ENCODE results near the gene TCF4. TPM values are rescaled to one million over a fixed set of nuclear protein-coding genes. Genes with fewer than 3 reads are reported as not detected.
A peak's percentile ranks its signal among the peaks of the same experiment; 100 is the strongest.

TCF4 gene
- total and polyA plus RNA-seq, 4 donors: 14.3 to 356 (median 73.0) TPM

GRCh38 chr18:55375930-55376329 lies 212.1 kb downstream of the TCF4 start:
- DNase-seq (no peak), ATAC-seq (ENCODE audit: insufficient read depth, low FRiP score) (no peak)
- Histone ChIP-seq H3K4me3 (no peak overlapping the region), H3K27me3 (ENCODE audit: control insufficient read depth in 3 of 3, insufficient read depth in 3 of 3, low read length in 2 of 3) (no peaks in the 10 kb centered on the region), H3K9ac (ENCODE audit: insufficient read depth in 1 of 2, low read length in 2 of 2) (no peak overlapping the region), H3K36me3 (ENCODE audit: control insufficient read depth in 4 of 4, insufficient read depth in 4 of 4, low read length in 4 of 4) (peaks cover 0 to 3% (median 1%) of the 10 kb centered on the region in 4 donors), H3K4me1 (ENCODE audit: control insufficient read depth in 5 of 5, insufficient read depth in 5 of 5, low read length in 5 of 5) (peaks cover 0 to 2% (median 0%) of the 10 kb centered on the region in 5 donors), H3K27ac (ENCODE audit: low read depth in 1 of 2, low read length in 1 of 2) (no peak overlapping the region), H3K9me3 (ENCODE audit: control insufficient read depth in 4 of 4, insufficient read depth in 3 of 4, low read length in 3 of 4) (peaks cover 0 to 1% (median 0%) of the 10 kb centered on the region in 4 donors)
- WGBS, 2 donors: 92 to 96% methylated on average over 5 of the region's 5 CpGs
- no peak for TF ChIP-seq CTCF (IDR thresholded peaks at IDR 0.05; ENCODE audit: control extremely low read depth, extremely low read depth)

GRCh38 chr18:55374741-55375140 lies 213.3 kb downstream of the TCF4 start:
- H3K9ac ChIP-seq (ENCODE audit: insufficient read depth in 1 of 2, low read length in 2 of 2): no peak overlapping the region
- WGBS, 2 donors: 94 to 99% methylated on average over 1 of the region's 1 CpG

GRCh38 chr18:55372209-55372608 lies 215.8 kb downstream of the TCF4 start:
- 86 to 89% methylated on average over 2 of the region's 2 CpGs for WGBS, 2 donors
- Histone ChIP-seq H3K4me3 (no peak overlapping the region), H3K27me3 (ENCODE audit: control insufficient read depth in 3 of 3, insufficient read depth in 3 of 3, low read length in 2 of 3) (no peaks in the 10 kb centered on the region), H3K9ac (ENCODE audit: insufficient read depth in 1 of 2, low read length in 2 of 2) (no peak overlapping the region), H3K9me3 (ENCODE audit: control insufficient read depth in 4 of 4, insufficient read depth in 3 of 4, low read length in 3 of 4) (no peaks in the 10 kb centered on the region), H3K27ac (ENCODE audit: low read depth in 1 of 2, low read length in 1 of 2) (no peak overlapping the region), H3K4me1 (ENCODE audit: control insufficient read depth in 5 of 5, insufficient read depth in 5 of 5, low read length in 5 of 5) (peaks cover 0 to 2% (median 0%) of the 10 kb centered on the region in 5 donors), H3K36me3 (ENCODE audit: control insufficient read depth in 4 of 4, insufficient read depth in 4 of 4, low read length in 4 of 4) (peaks cover 0 to 3% (median 1%) of the 10 kb centered on the region in 4 donors)
- DNase-seq: peak in 1 of 3 donors; percentile 58
- TF ChIP-seq CTCF (IDR thresholded peaks at IDR 0.05; ENCODE audit: control extremely low read depth, extremely low read depth): no peak
- no peak for ATAC-seq (ENCODE audit: insufficient read depth, low FRiP score)

More at GRCh38 chr18:55374741-55375140, 213.3 kb downstream of the TCF4 start:
- H3K36me3 ChIP-seq (ENCODE audit: control insufficient read depth in 4 of 4, insufficient read depth in 4 of 4, low read length in 4 of 4): peaks cover 0 to 3% (median 1%) of the 10 kb centered on the region in 4 donors
- DNase-seq (no peak), ATAC-seq (ENCODE audit: insufficient read depth, low FRiP score) (no peak)
- no peak for TF ChIP-seq CTCF (IDR thresholded peaks at IDR 0.05; ENCODE audit: control extremely low read depth, extremely low read depth)
- H3K9me3 ChIP-seq (ENCODE audit: control insufficient read depth in 4 of 4, insufficient read depth in 3 of 4, low read length in 3 of 4): peaks cover 0 to under 1% (median 0%) of the 10 kb centered on the region in 4 donors
- no peak overlapping the region for H3K27ac ChIP-seq (ENCODE audit: low read depth in 1 of 2, low read length in 1 of 2)
- peaks cover 0 to 2% (median 0%) of the 10 kb centered on the region in 5 donors for H3K4me1 ChIP-seq (ENCODE audit: control insufficient read depth in 5 of 5, insufficient read depth in 5 of 5, low read length in 5 of 5)
- no peaks in the 10 kb centered on the region for H3K27me3 ChIP-seq (ENCODE audit: control insufficient read depth in 3 of 3, insufficient read depth in 3 of 3, low read length in 2 of 3)
- H3K4me3 ChIP-seq: no peak overlapping the region

- TF ChIP-seq CTCF (IDR thresholded peaks at IDR 0.05; ENCODE audit: control extremely low read depth, extremely low read depth): no peak
- ATAC-seq (ENCODE audit: insufficient read depth, low FRiP score): no peak
- Histone ChIP-seq H3K4me3 (no peak overlapping the region), H3K27ac (ENCODE audit: low read depth in 1 of 2, low read length in 1 of 2) (no peak overlapping the region), H3K9me3 (ENCODE audit: control insufficient read depth in 4 of 4, insufficient read depth in 3 of 4, low read length in 3 of 4) (no peaks in the 10 kb centered on the region), H3K36me3 (ENCODE audit: control insufficient read depth in 4 of 4, insufficient read depth in 4 of 4, low read length in 4 of 4) (peaks cover 0 to 3% (median 0%) of the 10 kb centered on the region in 4 donors), H3K4me1 (ENCODE audit: control insufficient read depth in 5 of 5, insufficient read depth in 5 of 5, low read length in 5 of 5) (peaks cover 0 to under 1% (median 0%) of the 10 kb centered on the region in 5 donors), H3K27me3 (ENCODE audit: control insufficient read depth in 3 of 3, insufficient read depth in 3 of 3, low read length in 2 of 3) (no peaks in the 10 kb centered on the region), H3K9ac (ENCODE audit: insufficient read depth in 1 of 2, low read length in 2 of 2) (no peak overlapping the region)
- DNase-seq: no peak
Observed at GRCh38 chr18:55370936-55371335, 217.1 kb downstream of the TCF4 start.

Measured in lung (tissue), 12 donors.